GM23248 (cell line): ENCODE results near the gene NLRP7. TPM values are rescaled to one million over a fixed set of nuclear protein-coding genes. Genes with fewer than 3 reads are reported as not detected.
"Not testable (repeated sequence)": the region's sequence is repeated elsewhere in the genome, so short reads cannot be mapped to it uniquely, and the experiment has no call there.

Source experiments
- DNase-seq: peaks from one replicate; pipeline ENCODE4 v3.0.0-alpha.2; 2015
- H2AFZ ChIP-seq: fragments of 200-600 bp; sonication (generic); 2 replicates; pipeline ENCODE4 v1.6.1; 2016; ENCODE audit warnings: antibody characterized with exemption
- H3F3A ChIP-seq: fragments of 200-600 bp; sonication (generic); 2 replicates; pipeline ENCODE4 v1.6.1; 2016; ENCODE audit warnings: mild to moderate bottlenecking, antibody characterized with exemption, mixed run types; ENCODE audit not compliant: insufficient read depth
- H3K27ac ChIP-seq: fragments of 200-600 bp; sonication (generic); 2 replicates; pipeline ENCODE4 v1.5.1; 2016; ENCODE audit warnings: mild to moderate bottlenecking
- H3K27me3 ChIP-seq: fragments of 200-600 bp; sonication (generic); replicated peaks from 2 replicates; pipeline ENCODE4 v1.6.1; 2016; ENCODE audit warnings: mild to moderate bottlenecking; ENCODE audit not compliant: insufficient read depth
- H3K36me3 ChIP-seq: fragments of 200-600 bp; sonication (generic); 2 replicates; pipeline ENCODE4 v1.6.1; 2016; ENCODE audit warnings: low read depth, mild to moderate bottlenecking
- H3K4me1 ChIP-seq: fragments of 200-600 bp; sonication (generic); 2 replicates; pipeline ENCODE4 v1.6.1; 2016; ENCODE audit warnings: mild to moderate bottlenecking; ENCODE audit not compliant: insufficient read depth
- H3K4me2 ChIP-seq: fragments of 200-600 bp; sonication (generic); one replicate; pipeline ENCODE4 v1.6.1; 2016; ENCODE audit warnings: mild to moderate bottlenecking; ENCODE audit not compliant: unreplicated experiment
- H3K4me3 ChIP-seq: fragments of 200-600 bp; sonication (generic); 2 replicates; pipeline ENCODE4 v1.5.1; 2016; ENCODE audit warnings: mild to moderate bottlenecking
- H3K79me2 ChIP-seq: fragments of 200-600 bp; sonication (generic); 2 replicates; pipeline ENCODE4 v1.6.1; 2016; ENCODE audit warnings: mild to moderate bottlenecking; ENCODE audit not compliant: insufficient read depth
- H3K9ac ChIP-seq: fragments of 200-600 bp; sonication (generic); 2 replicates; pipeline ENCODE4 v1.6.1; 2016; ENCODE audit warnings: mild to moderate bottlenecking
- H3K9me2 ChIP-seq: fragments of 200-600 bp; sonication (generic); 2 replicates; pipeline ENCODE4 v1.6.1; 2016; ENCODE audit warnings: mixed run types, mild to moderate bottlenecking, moderate library complexity; ENCODE audit not compliant: insufficient read depth
- H3K9me3 ChIP-seq: fragments of 200-600 bp; sonication (generic); one replicate; pipeline ENCODE4 v1.6.1; 2017; ENCODE audit warnings: low read depth
- H4K20me1 ChIP-seq: fragments of 200-600 bp; sonication (generic); 2 replicates; pipeline ENCODE4 v1.6.0; 2016; ENCODE audit not compliant: insufficient read depth
- EZH2 ChIP-seq: fragments of 200-600 bp; sonication (generic); IDR thresholded peaks from 2 replicates; pipeline ENCODE4 v1.6.1; 2018; ENCODE audit warnings: antibody characterized with exemption, mild to moderate bottlenecking; ENCODE audit not compliant: insufficient read depth, poor library complexity, severe bottlenecking
- EZH2phosphoT487 ChIP-seq: fragments of 200-600 bp; sonication (generic); IDR thresholded peaks from 2 replicates; pipeline ENCODE4 v1.6.1; 2018; ENCODE audit warnings: antibody characterized with exemption, moderate library complexity, mild to moderate bottlenecking, low read depth; ENCODE audit not compliant: insufficient read depth
- WGBS, 2 experiments: methylation state at CpG; one replicate each; pipeline ENCODE4 v1.1.6; 2015 to 2017; ENCODE audit warnings: low lambda C conversion rate in 2 of 2, low coverage in 1 of 2; ENCODE audit errors: missing lambda C conversion rate in 2 of 2; 5-methylcytosine and 5-hydroxymethylcytosine counted together
- in situ Hi-C: fragments of 300-500 bp; cut with MboI; formaldehyde crosslinking; loops from 2 replicates; pipeline ENCODE4 v1.15.0; 2020
- polyA plus RNA-seq: library from polyadenylated mRNA; unstranded; fragments of >200 nt; fragmentation: Nextera tagmentation; extraction: Ambion mirVana; gene quantifications from 2 replicates; pipeline ENCODE4 v1.2.1, GENCODE V29; 2016
- total RNA-seq: library from RNA; depleted of rRNA; stranded (reverse); fragments of >200 nt; shearing (Covaris generic); gene quantifications from 2 replicates; pipeline ENCODE4 v1.2.3, GENCODE V29; 2014

The NLRP7 gene
- total and polyA plus RNA-seq, 2 experiments from 2014 or later = not detected

DNA sequence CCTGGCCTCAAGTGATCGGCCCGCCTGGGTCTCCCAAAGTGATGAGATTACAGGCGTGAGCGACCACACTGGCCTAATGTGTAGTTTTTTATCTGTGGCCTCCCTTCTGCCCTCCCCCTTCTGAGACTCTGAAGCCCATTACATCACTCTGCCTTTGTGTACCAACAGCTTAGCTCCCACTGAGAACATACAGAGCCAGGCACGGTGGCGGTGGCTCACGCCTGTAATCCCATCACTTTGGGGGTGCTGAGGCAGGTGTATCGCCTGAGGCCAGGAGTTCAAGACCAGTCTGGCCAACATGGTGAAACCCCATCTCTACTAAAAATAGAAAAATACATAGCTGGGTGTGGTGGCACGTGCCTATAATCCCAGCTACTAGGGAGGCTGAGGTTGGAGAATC is 28.8 kb downstream of the NLRP7 start:
- H3K36me3 ChIP-seq = no peaks in the 10 kb centered on the region
- no peak for DNase-seq
- no peak for TF ChIP-seq EZH2
- no peak for TF ChIP-seq EZH2phosphoT487
- no peak overlapping the region for H2AFZ ChIP-seq
- WGBS, 2 experiments = 72 to 78% methylated on average over 9 of the region's 9 CpGs
- in situ Hi-C loops = no loop called here
- no peaks in the 10 kb centered on the region for H3K79me2 ChIP-seq
- H3K9me2 ChIP-seq = no peaks in the 10 kb centered on the region
- H3K4me2 ChIP-seq = no peak overlapping the region
- no peaks in the 10 kb centered on the region for H3F3A ChIP-seq
- no peak overlapping the region for H3K27ac ChIP-seq
- H3K4me3 ChIP-seq = no peak overlapping the region
- H3K4me1 ChIP-seq = no peaks in the 10 kb centered on the region
- H3K9ac ChIP-seq = no peak overlapping the region
- no peaks in the 10 kb centered on the region for H4K20me1 ChIP-seq
- no peaks in the 10 kb centered on the region for H3K27me3 ChIP-seq
- no peaks in the 10 kb centered on the region for H3K9me3 ChIP-seq

DNA sequence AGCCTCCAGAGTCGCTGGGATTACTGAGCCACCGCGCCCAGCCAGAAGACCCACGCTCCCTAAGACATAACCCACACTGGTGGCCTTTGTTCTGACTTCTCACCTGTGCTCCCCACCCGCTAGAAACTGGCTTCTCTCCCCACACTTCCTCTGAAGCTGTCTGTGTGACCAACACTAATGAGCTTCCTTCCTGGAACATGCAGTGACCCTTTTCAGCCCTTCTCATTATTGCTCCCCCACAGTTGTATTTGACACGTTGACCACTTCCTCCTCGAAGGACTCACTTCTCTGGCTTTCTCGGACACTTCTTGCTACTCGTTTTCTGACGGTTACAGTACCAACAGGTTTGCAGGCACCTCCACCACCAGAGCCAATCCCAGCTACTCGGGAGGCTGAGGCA is 30.5 kb downstream of the NLRP7 start:
- H3K27me3 ChIP-seq = no peaks in the 10 kb centered on the region
- H3K9me3 ChIP-seq = no peaks in the 10 kb centered on the region
- H3F3A ChIP-seq = no peaks in the 10 kb centered on the region
- H3K4me1 ChIP-seq = no peaks in the 10 kb centered on the region
- no peak overlapping the region for H3K27ac ChIP-seq
- no peaks in the 10 kb centered on the region for H4K20me1 ChIP-seq
- in situ Hi-C loops = no loop called here
- WGBS, 2 experiments = 58 to 60% methylated on average over 11 of the region's 11 CpGs
- H3K4me3 ChIP-seq = no peak overlapping the region
- TF ChIP-seq EZH2 = no peak
- TF ChIP-seq EZH2phosphoT487 = no peak
- no peak overlapping the region for H2AFZ ChIP-seq
- no peak overlapping the region for H3K9ac ChIP-seq
- H3K4me2 ChIP-seq = no peak overlapping the region
- no peaks in the 10 kb centered on the region for H3K36me3 ChIP-seq
- DNase-seq = no peak
- no peaks in the 10 kb centered on the region for H3K79me2 ChIP-seq
- H3K9me2 ChIP-seq = no peaks in the 10 kb centered on the region

DNA sequence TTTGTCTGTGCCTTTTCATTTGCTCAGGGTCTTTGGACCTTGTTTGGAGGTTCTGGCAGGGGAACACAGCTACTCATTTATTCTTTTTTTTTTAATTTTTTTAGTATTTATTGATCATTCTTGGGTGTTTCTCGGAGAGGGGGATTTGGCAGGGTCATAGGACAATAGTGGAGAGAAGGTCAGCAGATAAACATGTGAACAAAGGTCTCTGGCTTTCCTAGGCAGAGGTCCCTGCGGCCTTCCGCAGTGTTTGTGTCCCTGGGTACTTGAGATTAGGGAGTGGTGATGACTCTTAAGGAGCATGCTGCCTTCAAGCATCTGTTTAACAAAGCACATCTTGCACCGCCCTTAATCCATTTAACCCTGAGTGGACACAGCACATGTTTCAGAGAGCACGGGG is 39.4 kb downstream of the NLRP7 start:
- in situ Hi-C loops, H3K79me2 ChIP-seq, H3K9me3 ChIP-seq, H3K4me2 ChIP-seq, H3K36me3 ChIP-seq, H3K27ac ChIP-seq, H3K9me2 ChIP-seq, H3F3A ChIP-seq, H3K4me1 ChIP-seq, H3K27me3 ChIP-seq, H4K20me1 ChIP-seq, H3K9ac ChIP-seq, DNase-seq, H2AFZ ChIP-seq, H3K4me3 ChIP-seq: not testable (repeated sequence)
- WGBS, 2 experiments = 41 to 42% methylated on average over 3 to 4 of the region's 5 CpGs

DNA sequence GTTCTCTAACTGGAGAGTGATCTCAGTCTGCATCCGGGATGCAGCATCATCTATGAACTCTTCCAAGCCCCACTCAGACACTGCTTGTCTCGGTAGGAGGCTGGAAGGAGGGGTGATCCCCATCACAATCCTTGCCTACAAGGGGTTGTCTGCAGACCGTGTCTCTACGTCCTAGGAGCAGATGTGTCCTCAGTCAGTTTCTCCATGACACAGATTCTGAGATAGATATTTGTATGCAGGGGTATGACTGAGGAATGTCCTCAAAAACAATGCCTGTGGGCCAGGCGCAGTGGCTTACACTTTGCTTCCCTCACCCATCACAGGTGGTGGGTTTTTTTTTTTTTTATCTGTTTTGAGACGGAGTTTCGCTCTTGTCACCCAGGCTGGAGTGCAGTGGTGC is 40.5 kb downstream of the NLRP7 start:
- Histone ChIP-seq H3K27ac (no peak overlapping the region), H3K9me3 (no peaks in the 10 kb centered on the region), H3K4me3 (no peak overlapping the region), H3K27me3 (no peaks in the 10 kb centered on the region), H3K36me3 (no peaks in the 10 kb centered on the region), H3K9me2 (no peaks in the 10 kb centered on the region), H3K4me2 (no peak overlapping the region), H2AFZ (no peak overlapping the region), H4K20me1 (no peaks in the 10 kb centered on the region), H3K79me2 (no peaks in the 10 kb centered on the region), H3K4me1 (no peaks in the 10 kb centered on the region), H3F3A (no peaks in the 10 kb centered on the region), H3K9ac (no peak overlapping the region)
- 25 to 28% methylated on average over 7 of the region's 7 CpGs for WGBS, 2 experiments
- DNase-seq = no peak
- no peak for TF ChIP-seq EZH2phosphoT487
- TF ChIP-seq EZH2 = no peak
- in situ Hi-C loops = no loop called here

DNA sequence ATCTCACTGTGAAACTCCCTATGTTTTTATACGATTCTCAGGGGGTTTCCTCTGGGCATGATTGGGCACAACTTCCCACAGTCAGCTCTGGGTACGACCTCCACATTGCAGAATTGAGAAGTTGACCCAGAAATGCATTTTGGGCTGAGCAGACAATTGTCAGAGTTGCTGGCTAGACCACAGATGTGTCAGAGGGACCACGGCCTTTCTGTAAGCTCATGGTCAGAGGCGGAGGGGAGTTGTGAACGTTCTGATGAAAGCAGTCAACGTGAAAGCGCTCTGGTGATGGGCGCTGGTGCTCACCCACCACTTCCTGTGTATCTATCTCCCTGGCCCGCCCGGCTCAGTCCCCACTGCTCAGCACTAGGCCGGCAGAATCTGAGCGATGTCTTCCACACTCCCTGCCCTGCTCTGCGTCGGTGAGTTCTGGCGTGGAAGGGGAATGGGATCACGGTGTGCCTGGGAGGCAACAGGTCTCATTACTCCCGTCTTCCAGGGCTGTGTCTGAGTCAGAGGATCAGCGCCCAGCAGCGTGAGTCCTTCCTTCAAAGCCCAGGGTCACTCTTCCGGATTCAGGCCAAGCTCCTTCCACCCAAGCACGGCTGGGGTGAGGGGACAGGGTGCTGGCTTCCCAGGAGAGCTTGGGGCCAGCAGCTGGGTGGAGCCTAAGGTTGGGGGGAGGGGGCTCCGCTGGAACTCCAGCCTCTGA is 41.4 kb downstream of the NLRP7 start, which contains the start of gene NCR1:
Gene NCR1, plus strand, starts transcription at position 346 of the 709 bp plus-strand sequence. Its CDS starts 40 bp downstream, at position 386.
- no peak within 1 kb of the TSS for H3K9ac ChIP-seq
- no peak for DNase-seq
- WGBS, 2 experiments = 11 to 18% methylated on average over 22 of the region's 22 CpGs

More for the DNA sequence above, 41.4 kb downstream of the NLRP7 start, which contains the start of gene NCR1:
- no peak within 1 kb of the TSS for H2AFZ ChIP-seq
- H3K27ac ChIP-seq = no peak within 1 kb of the TSS
- in situ Hi-C loops = no loop called here
- TF ChIP-seq EZH2 (no peak), EZH2phosphoT487 (no peak)
- no peaks in the 10 kb centered on the region for H3K9me3 ChIP-seq
- no peaks in the 10 kb centered on the region for H3K4me1 ChIP-seq
- H3K4me3 ChIP-seq = no peak within 1 kb of the TSS
- H3K4me2 ChIP-seq = no peak within 1 kb of the TSS
- no peaks in the 10 kb centered on the region for H3K27me3 ChIP-seq
- H3K9me2 ChIP-seq = no peaks in the 10 kb centered on the region
- H3K36me3 ChIP-seq = no peaks in the 10 kb centered on the region
- H3F3A ChIP-seq = no peaks in the 10 kb centered on the region
- H3K79me2 ChIP-seq = no peaks in the 10 kb centered on the region
- H4K20me1 ChIP-seq = no peaks in the 10 kb centered on the region
